Dendritic cell treated with granulocyte-macrophage colony-stimulating factor and Interleukin-4, amounts not matched to agents 40 ng/mL and 50 ng/mL, for 4 days (primary cell): ENCODE results near the gene SH2D1B.
A peak's percentile ranks its signal among the peaks of the same experiment; 100 is the strongest.
"Not testable (repeated sequence)": the region's sequence is repeated elsewhere in the genome, so short reads cannot be mapped to it uniquely, and the experiment has no call there.

Experiments
- H3K27ac Mint-ChIP-seq: one replicate; pipeline ENCODE4 v1.8.0; 2022; ENCODE audit warnings: mild to moderate bottlenecking, mixed read lengths
- H3K27me3 Mint-ChIP-seq: one replicate; pipeline ENCODE4 v1.8.0; 2022; ENCODE audit warnings: mild to moderate bottlenecking, mixed read lengths
- H3K36me3 Mint-ChIP-seq: one replicate; pipeline ENCODE4 v1.8.0; 2022; ENCODE audit warnings: low read depth, mixed read lengths
- H3K4me1 Mint-ChIP-seq: one replicate; pipeline ENCODE4 v1.8.0; 2022; ENCODE audit warnings: low read depth, mixed read lengths
- H3K4me3 Mint-ChIP-seq: one replicate; pipeline ENCODE4 v1.8.0; 2022; ENCODE audit warnings: mild to moderate bottlenecking, moderate library complexity, mixed read lengths
- H3K9me3 Mint-ChIP-seq: one replicate; pipeline ENCODE4 v1.8.0; 2022; ENCODE audit warnings: mixed read lengths
- intact Hi-C: fragments of 100-400 bp; cut with micrococcal nuclease; formaldehyde crosslinking; loops from one replicate; pipeline ENCODE4 v1.15.0; 2022

SH2D1B gene, protein sequence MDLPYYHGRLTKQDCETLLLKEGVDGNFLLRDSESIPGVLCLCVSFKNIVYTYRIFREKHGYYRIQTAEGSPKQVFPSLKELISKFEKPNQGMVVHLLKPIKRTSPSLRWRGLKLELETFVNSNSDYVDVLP

DNA sequence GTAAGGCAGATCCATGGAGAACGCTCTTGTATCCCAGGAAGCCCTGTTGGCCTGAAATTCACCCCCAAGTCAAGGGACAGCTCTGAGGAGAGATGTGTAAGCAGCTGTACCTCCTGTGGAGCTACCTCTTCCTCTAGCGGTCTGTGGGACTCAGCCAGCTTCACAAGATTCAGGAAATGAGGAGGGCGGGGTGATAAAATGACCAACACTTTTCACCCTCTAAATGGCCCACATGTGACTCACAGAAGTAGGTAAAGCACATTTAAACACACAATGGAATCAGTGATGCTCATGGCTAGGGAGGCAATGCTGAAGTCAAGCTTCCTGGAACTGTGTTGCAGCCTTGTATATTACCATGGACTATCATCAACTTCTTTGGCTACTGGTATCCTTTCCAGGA, at the start of gene SH2D1B:
TSS of gene SH2D1B (minus strand) at position 135 of the 400 bp plus-strand sequence. CDS start at position 15, 120 bp downstream.
- intact Hi-C loops, result no loop called here
- peaks cover 11% of the 10 kb centered on the region for H3K27me3 Mint-ChIP-seq
- H3K4me1 Mint-ChIP-seq, result peaks cover 29% of the 10 kb centered on the region
- no peaks in the 10 kb centered on the region for H3K9me3 Mint-ChIP-seq
- no peaks in the 10 kb centered on the region for H3K36me3 Mint-ChIP-seq
- H3K27ac Mint-ChIP-seq, result no peak within 1 kb of the TSS
- H3K4me3 Mint-ChIP-seq, result no peak within 1 kb of the TSS

DNA sequence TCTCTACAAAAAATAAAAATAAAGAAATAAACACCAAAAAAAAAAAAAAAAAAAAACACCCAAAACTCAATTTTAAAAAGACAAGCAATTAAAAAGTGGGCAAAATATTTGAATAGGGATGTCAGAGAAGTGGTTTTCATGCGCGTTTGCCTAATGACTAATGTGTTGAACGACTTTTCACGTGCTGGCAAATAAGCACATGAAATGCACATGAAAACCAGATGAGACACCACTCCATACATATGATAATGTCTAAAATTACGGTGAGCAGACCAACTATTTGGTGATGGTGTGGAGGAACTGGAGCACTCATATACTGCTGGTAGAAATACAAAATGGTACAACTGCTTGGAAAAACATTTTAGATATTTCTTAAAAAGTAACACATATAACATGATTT, 46.3 kb upstream of the SH2D1B start:
- Mint-ChIP-seq H3K9me3 (no peaks in the 10 kb centered on the region), H3K4me3 (no peak overlapping the region), H3K36me3 (no peaks in the 10 kb centered on the region), H3K27me3 (peaks cover 4% of the 10 kb centered on the region), H3K4me1 (no peaks in the 10 kb centered on the region), H3K27ac (no peak overlapping the region)
- intact Hi-C loops, result no loop called here

DNA sequence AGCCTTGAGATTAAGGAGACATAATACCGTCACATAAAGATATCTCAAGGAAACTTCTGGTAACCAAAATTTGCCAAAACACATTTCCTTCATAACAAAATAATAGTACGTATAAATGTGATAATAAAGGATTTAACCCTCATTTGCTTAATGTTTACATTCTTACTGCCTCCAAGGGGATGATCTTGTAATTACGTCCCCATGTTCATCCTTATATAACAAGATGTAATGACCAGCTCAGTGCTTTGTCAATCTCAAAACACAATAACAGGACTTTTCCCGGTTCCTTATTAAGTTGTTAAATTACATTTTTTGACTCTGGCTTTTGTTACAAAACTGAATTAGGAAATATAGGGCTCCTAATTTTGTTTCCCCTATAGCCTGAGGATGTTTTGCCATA, 44.4 kb upstream of the SH2D1B start:
- no peak overlapping the region for H3K4me3 Mint-ChIP-seq
- H3K9me3 Mint-ChIP-seq, result no peaks in the 10 kb centered on the region
- no peaks in the 10 kb centered on the region for H3K4me1 Mint-ChIP-seq
- intact Hi-C loops, result no loop called here
- peaks cover 4% of the 10 kb centered on the region for H3K27me3 Mint-ChIP-seq
- no peak overlapping the region for H3K27ac Mint-ChIP-seq
- H3K36me3 Mint-ChIP-seq, result no peaks in the 10 kb centered on the region

DNA sequence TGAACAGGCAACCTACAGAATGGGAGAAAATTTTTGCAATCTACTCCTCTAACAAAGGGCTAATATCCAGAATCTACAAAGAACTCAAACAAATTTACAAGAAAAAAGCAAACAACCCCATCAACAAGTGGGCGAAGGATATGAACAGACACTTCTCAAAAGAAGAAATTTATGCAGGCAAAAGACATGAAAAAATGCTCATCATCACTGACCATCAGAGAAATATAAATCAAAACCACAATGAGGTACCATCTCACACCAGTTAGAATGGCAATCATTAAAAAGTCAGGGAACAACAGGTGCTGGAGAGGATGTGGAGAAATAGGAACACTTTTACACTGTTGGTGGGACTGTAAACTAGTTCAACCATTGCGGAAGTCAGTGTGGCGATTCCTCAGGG, 42.4 kb upstream of the SH2D1B start:
- H3K4me1 Mint-ChIP-seq, intact Hi-C loops, H3K36me3 Mint-ChIP-seq, H3K27ac Mint-ChIP-seq, H3K9me3 Mint-ChIP-seq, H3K4me3 Mint-ChIP-seq, H3K27me3 Mint-ChIP-seq: not testable (repeated sequence)

DNA sequence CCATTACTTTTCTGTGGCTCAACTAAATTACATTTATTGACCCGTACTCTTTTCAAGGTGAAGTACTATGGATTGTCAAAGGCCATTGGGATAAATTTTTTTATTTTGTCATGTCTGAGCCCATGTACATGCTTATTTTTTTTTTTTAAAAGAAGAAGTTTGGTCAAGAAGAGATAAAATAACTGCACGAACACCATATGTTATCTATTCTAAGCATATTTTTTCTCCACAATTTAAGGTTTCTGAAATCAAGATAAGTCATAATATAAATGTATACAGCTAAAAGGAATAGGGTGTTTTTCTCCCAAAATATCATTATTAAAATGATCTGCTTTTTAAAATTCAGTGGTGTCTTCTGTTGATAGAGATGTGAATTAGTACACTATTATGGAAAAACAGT, 35.0 kb upstream of the SH2D1B start:
- H3K27ac Mint-ChIP-seq, result no peak overlapping the region
- H3K27me3 Mint-ChIP-seq, result peaks cover 12% of the 10 kb centered on the region
- no peaks in the 10 kb centered on the region for H3K36me3 Mint-ChIP-seq
- peaks cover 8% of the 10 kb centered on the region for H3K9me3 Mint-ChIP-seq
- intact Hi-C loops, result no loop called here
- H3K4me3 Mint-ChIP-seq, result no peak overlapping the region
- peaks cover 18% of the 10 kb centered on the region for H3K4me1 Mint-ChIP-seq

DNA sequence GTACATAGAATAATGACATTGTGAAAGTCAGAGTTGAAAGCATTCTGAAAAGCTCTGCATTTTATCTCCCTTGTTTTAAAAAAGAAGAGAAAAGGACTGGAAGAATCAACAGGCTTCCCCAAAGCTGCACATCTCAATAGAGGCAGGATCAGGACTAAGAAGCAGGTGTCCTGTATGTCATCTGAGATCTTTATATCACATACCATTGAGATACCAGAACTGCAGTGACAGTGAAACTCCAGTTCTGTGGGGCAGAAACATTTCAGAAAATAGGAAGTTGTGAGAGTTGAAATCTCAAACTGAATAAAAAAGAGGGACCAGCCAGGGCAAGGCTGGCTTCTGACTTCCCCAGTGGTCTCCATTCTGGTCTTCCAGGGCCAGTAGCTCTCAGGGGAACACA, 33.0 kb upstream of the SH2D1B start:
- peak overlapping the region; percentile 12 for H3K27ac Mint-ChIP-seq
- peaks cover 23% of the 10 kb centered on the region for H3K27me3 Mint-ChIP-seq
- peaks cover 8% of the 10 kb centered on the region for H3K9me3 Mint-ChIP-seq
- intact Hi-C loops, result no loop called here
- peaks cover 18% of the 10 kb centered on the region for H3K4me1 Mint-ChIP-seq
- H3K4me3 Mint-ChIP-seq, result no peak overlapping the region
- H3K36me3 Mint-ChIP-seq, result no peaks in the 10 kb centered on the region

DNA sequence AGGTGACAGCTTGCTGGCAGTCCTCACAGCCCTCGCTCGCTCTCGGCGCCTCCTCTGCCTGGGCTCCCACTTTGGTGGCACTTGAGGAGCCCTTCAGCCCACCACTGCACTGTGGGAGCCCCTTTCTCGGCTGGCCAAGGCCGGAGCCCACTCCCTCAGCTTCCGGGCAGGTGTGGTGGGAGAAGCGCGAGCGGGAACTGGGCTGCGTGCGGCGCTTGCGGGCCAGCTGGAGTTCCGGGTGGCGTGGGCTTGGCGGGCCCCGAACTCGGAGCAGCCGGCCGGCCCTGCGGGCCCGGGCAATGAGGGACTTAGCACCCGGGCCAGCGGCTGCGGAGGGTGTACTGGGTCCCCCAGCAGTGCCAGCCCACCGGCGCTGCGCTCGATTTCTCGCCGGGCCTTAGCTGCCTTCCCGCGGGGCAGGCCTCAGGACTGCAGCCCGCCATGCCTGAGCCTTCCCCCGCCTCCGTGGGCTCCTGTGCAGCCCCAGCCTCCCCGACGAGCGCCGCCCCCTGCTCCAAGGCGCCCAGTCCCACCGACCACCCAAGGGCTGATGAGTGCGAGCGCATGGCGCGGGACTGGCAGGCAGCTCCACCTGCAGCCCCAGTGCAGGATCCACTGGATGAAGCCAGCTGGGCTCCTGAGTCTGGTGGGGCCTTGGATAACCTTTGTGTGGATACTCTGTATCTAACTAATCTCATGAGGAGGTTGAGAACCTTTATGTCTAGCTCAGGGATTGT, 21.2 kb upstream of the SH2D1B start:
- H3K27ac Mint-ChIP-seq, H3K27me3 Mint-ChIP-seq, H3K9me3 Mint-ChIP-seq, H3K4me1 Mint-ChIP-seq, H3K4me3 Mint-ChIP-seq, H3K36me3 Mint-ChIP-seq, intact Hi-C loops: not testable (repeated sequence)

DNA sequence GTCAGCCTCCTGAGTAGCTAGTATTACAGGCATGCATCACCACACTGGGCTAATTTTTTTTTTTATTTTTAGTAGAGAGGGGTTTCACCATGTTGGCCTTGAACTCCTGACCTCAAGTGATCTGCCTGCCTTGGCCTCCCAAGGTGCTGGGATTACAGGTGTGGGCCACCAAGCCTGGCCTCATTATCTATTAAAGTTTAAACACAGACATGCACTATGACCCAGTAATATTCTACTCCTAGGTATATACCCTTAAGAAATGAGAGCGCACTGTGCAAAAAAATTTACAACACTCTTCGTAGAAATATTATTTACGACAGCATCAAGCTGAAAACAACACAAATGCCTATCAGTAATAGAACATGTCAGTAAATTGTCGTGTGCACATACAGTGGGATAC, 18.6 kb upstream of the SH2D1B start:
- Mint-ChIP-seq H3K36me3 (no peaks in the 10 kb centered on the region), H3K27me3 (no peaks in the 10 kb centered on the region), H3K4me1 (peaks cover 6% of the 10 kb centered on the region), H3K9me3 (no peaks in the 10 kb centered on the region), H3K4me3 (no peak overlapping the region), H3K27ac (no peak overlapping the region)
- intact Hi-C loops, result no loop called here

DNA sequence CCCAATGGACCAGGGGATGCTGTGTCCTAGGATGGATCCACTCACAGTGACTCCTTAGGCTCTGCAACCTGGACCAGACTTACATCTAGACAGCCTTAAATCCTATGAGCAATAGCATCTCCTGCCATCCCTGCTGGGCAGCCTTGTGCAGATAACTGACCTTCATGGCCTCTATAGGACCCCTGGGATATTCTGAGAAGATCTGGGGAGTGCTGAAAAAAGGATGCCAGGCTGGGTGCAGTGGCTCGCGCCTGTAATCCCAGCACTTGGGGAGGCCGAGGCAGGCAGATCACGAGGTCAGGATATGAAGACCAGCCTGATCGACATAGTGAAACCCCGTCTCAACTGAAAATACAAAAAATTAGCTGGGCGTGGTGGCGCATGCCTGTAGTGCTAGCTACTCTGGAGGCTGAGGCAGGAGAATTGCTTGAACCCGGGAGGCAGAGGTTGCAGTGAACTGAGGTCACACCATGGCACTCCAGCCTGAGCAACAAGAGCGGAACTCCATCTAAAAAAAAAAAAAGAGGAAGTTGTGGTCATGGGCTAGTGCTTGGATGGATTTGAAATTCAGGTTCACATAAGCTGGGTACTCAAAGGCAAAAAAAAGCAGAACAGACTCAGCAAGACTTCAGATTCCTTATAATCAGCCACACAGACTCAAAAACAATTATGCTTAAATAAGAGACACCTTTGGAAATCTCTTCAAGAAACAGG, 10.9 kb upstream of the SH2D1B start:
- peaks cover 44% of the 10 kb centered on the region for H3K4me1 Mint-ChIP-seq
- peaks cover 1% of the 10 kb centered on the region for H3K27me3 Mint-ChIP-seq
- H3K27ac Mint-ChIP-seq, result peak overlapping the region; percentile 67
- no peaks in the 10 kb centered on the region for H3K36me3 Mint-ChIP-seq
- intact Hi-C loops, result no loop called here
- no peak overlapping the region for H3K4me3 Mint-ChIP-seq
- H3K9me3 Mint-ChIP-seq, result no peaks in the 10 kb centered on the region

DNA sequence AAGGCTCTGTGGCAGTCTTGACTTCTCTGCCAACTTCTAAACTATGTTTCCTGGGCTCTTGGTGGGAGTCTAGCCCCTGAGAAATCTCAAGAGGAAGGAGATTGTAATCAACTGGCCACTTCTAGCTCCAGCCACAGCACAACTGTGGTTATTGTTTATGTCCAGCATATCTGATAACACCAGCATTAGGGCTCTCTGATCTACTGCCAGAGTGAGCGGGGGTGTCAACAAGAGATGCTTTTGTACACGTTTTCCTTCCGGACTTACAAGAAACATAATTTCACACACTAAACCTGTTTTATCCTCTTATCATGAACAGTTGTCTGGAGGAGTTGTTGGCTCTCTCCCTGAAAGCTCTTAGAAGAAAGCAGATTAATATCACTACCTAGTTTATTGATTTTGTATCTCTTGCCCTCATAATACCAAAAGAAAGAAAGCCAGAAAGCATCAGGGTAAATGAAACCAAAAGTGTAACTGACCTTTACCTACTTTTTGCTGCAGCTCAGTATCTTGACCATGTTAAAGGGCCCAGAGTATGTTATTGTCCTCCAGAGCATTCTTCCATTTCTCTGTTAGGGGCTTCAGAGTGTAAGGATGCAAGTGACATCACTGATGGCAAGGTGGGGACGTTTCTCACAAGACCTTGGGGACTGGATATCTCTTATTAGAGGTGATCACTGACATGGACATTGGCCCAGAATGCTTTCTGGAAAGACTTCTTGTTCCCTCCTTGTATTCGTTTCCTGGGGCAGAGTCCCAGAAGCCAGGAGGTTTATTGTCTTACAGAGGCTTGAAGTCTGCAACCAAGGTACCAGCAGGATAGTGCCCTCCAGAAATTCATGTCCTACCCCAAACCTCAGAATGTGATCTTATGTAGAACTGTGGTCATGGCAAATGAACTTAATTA, 9.6 kb upstream of the SH2D1B start:
- intact Hi-C loops, result no loop called here
- peaks cover 1% of the 10 kb centered on the region for H3K27me3 Mint-ChIP-seq
- no peaks in the 10 kb centered on the region for H3K36me3 Mint-ChIP-seq
- H3K4me1 Mint-ChIP-seq, result peaks cover 44% of the 10 kb centered on the region
- no peak overlapping the region for H3K27ac Mint-ChIP-seq
- no peak overlapping the region for H3K4me3 Mint-ChIP-seq
- no peaks in the 10 kb centered on the region for H3K9me3 Mint-ChIP-seq

DNA sequence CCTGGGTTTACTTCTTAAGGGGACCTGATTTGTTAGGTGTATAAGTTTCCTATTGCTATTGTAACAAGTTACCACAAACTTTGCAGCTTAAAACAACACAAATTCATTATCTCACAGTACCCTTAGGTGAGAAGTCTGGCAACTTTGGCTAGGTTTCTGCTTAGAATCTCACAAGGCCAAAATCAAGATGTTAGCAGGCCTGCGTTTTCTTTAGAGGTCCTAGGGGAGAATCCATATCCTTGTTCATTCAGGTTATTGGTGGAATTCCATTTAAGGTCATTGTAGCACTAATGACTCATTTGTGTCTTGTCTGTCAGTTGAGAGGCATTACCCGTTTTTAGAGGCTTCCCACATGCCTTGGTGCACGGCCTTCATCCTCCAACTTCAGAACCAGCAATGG, 8.2 kb upstream of the SH2D1B start:
- Mint-ChIP-seq H3K4me1 (peaks cover 42% of the 10 kb centered on the region), H3K27me3 (peaks cover 3% of the 10 kb centered on the region), H3K36me3 (no peaks in the 10 kb centered on the region), H3K4me3 (no peak overlapping the region), H3K9me3 (no peaks in the 10 kb centered on the region), H3K27ac (no peak overlapping the region)
- intact Hi-C loops, result no loop called here

DNA sequence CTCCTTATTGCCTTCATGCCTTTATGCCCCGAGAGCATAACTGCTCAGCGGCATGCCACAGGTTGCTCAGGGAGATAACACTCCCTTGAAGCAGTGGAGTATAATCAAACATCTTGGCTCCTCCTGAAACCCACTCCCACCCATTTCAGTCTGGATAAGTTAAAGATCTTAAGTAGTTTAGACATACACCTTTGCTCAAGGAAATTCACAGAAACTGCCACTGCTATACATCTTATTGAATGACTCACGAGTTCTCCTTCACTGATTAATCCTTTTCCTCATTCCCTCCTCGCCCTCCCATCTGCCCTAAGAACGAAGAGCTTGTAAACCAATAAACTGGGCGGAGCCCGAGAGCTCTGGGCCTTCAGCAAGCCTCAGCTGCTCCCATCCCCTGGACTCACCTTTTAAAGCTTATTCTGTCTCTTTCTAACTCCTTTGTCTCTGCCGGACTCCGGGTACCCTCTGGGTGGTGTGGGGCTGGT, 7.6 kb upstream of the SH2D1B start:
- H3K27me3 Mint-ChIP-seq, H3K36me3 Mint-ChIP-seq, H3K27ac Mint-ChIP-seq, H3K4me3 Mint-ChIP-seq, H3K9me3 Mint-ChIP-seq, intact Hi-C loops: not testable (repeated sequence)
- peaks cover 36% of the 10 kb centered on the region for H3K4me1 Mint-ChIP-seq

DNA sequence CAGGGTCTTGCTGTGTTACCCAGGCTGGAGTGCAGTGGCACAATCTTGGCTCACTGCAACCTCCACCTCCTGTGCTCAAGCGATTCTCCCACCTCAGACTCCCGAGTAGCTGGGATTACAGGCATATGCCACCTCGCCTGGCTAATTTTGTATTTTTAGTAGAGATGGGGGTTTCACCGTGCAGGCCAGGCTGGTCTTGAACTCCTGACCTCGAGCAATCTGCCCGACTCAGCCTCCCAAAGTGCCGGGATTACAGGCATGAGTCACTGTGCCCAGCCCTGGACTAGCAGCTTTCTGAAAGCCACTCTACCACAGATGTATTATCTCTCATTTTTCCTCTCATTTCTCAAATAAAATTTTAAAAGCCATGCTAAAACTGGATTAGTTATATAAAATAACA, 6.6 kb upstream of the SH2D1B start:
- H3K9me3 Mint-ChIP-seq, H3K27ac Mint-ChIP-seq, H3K36me3 Mint-ChIP-seq, H3K27me3 Mint-ChIP-seq, intact Hi-C loops, H3K4me3 Mint-ChIP-seq: not testable (repeated sequence)
- H3K4me1 Mint-ChIP-seq, result peaks cover 31% of the 10 kb centered on the region

DNA sequence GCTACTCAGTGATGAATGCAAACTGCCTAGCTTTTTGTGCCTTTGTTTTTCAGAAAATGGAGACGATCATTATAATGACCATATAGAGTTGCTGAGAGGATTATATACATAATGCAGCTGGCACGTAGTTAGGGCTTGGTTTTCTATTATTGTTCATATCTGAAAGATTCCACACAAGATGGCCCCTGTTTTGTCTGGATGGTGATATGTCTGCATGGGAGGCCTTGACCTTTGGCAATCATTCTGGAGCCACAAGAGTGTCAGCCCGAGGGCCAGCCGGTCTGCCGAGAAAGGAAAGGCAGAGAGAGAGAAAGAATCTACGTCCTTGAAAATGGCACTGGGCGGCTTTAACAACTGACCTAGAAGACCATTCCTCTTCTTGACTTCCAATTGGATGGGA, 5.7 kb upstream of the SH2D1B start:
- peaks cover 25% of the 10 kb centered on the region for H3K4me1 Mint-ChIP-seq
- peaks cover 3% of the 10 kb centered on the region for H3K27me3 Mint-ChIP-seq
- no peak overlapping the region for H3K4me3 Mint-ChIP-seq
- intact Hi-C loops, result no loop called here
- no peaks in the 10 kb centered on the region for H3K9me3 Mint-ChIP-seq
- no peaks in the 10 kb centered on the region for H3K36me3 Mint-ChIP-seq
- H3K27ac Mint-ChIP-seq, result no peak overlapping the region
